Caco-2 (cell line): ENCODE data around the gene TSSK2. TPM values are rescaled to one million over a fixed set of nuclear protein-coding genes. Genes with fewer than 3 reads are reported as not detected.

Experiments
- BruUV-seq: library from RNA; stranded (reverse); fragments of 400-500 nt; replicated peaks from 2 replicates; lab custom pipeline; 2021; lab: Mats Ljungman, UMichigan
- CTCF ChIA-PET: fragments of 300-600 bp; sonication (Branson Sonifier 250); formaldehyde crosslinking; loops from one replicate; lab custom pipeline; 2022; ENCODE audit warnings: antibody characterized with exemption; lab: Charles Lee
- POLR2A ChIA-PET: fragments of 300-600 bp; sonication (Branson Sonifier 250); formaldehyde crosslinking; loops from one replicate; lab custom pipeline; 2022; ENCODE audit warnings: antibody characterized with exemption; lab: Charles Lee
- DNase-seq, 2 experiments: peaks; one replicate each; pipeline versions ENCODE4 v3.0.0 to v3.0.0-alpha.2; 2020 to 2022
- H3K27me3 ChIP-seq: replicated peaks from 2 replicates; pipeline ENCODE4 v1.6.0; 2011; ENCODE audit warnings: low read length; ENCODE audit not compliant: control insufficient read depth, insufficient read depth
- H3K36me3 ChIP-seq: 2 replicates; pipeline ENCODE4 v1.5.1; 2011; ENCODE audit warnings: low read length; ENCODE audit not compliant: control insufficient read depth, insufficient read depth
- H3K4me1 ChIP-seq: fragments of 250-450 bp; sonication (Bioruptor Pico); 2 replicates; pipeline ENCODE4 v1.5.1; 2020; ENCODE audit warnings: mild to moderate bottlenecking
- H3K4me3 ChIP-seq: 2 replicates; pipeline ENCODE4 v1.5.1; 2011; ENCODE audit warnings: low read depth, mild to moderate bottlenecking, control low read depth, low read length
- H3K9me3 ChIP-seq: fragments of 250-450 bp; sonication (Bioruptor Pico); 2 replicates; pipeline ENCODE4 v1.5.1; 2020; ENCODE audit warnings: mild to moderate bottlenecking, moderate library complexity
- H3K27ac Mint-ChIP-seq: one replicate; pipeline ENCODE4 v1.8.0; 2022; ENCODE audit warnings: mixed read lengths; ENCODE audit not compliant: unreplicated experiment
- H3K27me3 Mint-ChIP-seq: one replicate; pipeline ENCODE4 v1.8.0; 2022; ENCODE audit warnings: mixed read lengths; ENCODE audit not compliant: insufficient read depth, unreplicated experiment
- H3K36me3 Mint-ChIP-seq: one replicate; pipeline ENCODE4 v1.8.0; 2022; ENCODE audit warnings: mild to moderate bottlenecking, mixed read lengths; ENCODE audit not compliant: insufficient read depth, unreplicated experiment
- H3K4me1 Mint-ChIP-seq: one replicate; pipeline ENCODE4 v1.8.0; 2022; ENCODE audit warnings: low read depth, mixed read lengths; ENCODE audit not compliant: unreplicated experiment
- H3K4me3 Mint-ChIP-seq: one replicate; pipeline ENCODE4 v1.8.0; 2022; ENCODE audit warnings: mild to moderate bottlenecking, moderate library complexity, mixed read lengths; ENCODE audit not compliant: unreplicated experiment
- H3K9me3 Mint-ChIP-seq: one replicate; pipeline ENCODE4 v1.8.0; 2022; ENCODE audit warnings: mixed read lengths; ENCODE audit not compliant: unreplicated experiment
- intact Hi-C: fragments of 100-400 bp; cut with micrococcal nuclease; formaldehyde crosslinking; loops from one replicate; pipeline ENCODE4 v1.10.0; 2022; ENCODE audit not compliant: unreplicated experiment
- total RNA-seq: library from RNA; stranded (reverse); gene quantifications from 2 replicates; pipeline ENCODE4 v1.2.3, GENCODE V29; 2022
- TF ChIP-seq, protein P1 (sequence below), 2 experiments: fragments of 200-600 bp in 1 of 2; IDR thresholded peaks; 1 replicate in 1 of 2; 2 replicates in 1 of 2; pipeline versions ENCODE4 v1.5.1 to v1.8.0; 2011 to 2022; ENCODE audit warnings: antibody characterized with exemption in 1 of 2, control low read depth in 1 of 2, inconsistent platforms in 1 of 2, low read depth in 1 of 2, low read length in 1 of 2, mild to moderate bottlenecking in 1 of 2, moderate library complexity in 1 of 2; ENCODE audit not compliant: insufficient read depth in 1 of 2, severe bottlenecking in 1 of 2, unreplicated experiment in 1 of 2

TSSK2 gene
- total RNA-seq, 1 experiment from 2014 or later = not detected

DNA sequence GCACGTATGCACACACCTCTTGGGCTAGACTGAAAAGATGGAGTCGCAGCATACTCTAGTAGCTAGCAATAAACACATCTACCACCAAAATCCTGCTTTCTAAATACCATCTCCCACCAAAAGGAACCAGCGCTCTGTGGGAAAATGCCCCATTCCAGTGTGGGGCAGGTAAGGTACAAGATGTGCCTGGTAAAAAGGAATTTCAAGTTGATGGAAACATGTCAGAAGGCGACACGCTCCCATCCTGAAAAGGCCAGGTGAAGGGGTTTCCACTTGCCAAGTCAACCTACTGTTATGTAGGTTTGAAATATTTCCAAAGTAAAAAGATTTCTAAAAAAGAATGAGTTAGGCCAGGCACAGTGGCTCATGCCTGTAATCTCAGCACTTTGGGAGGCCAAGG, 17.7 kb upstream of the TSSK2 start:
- TF ChIP-seq, protein P1, sequence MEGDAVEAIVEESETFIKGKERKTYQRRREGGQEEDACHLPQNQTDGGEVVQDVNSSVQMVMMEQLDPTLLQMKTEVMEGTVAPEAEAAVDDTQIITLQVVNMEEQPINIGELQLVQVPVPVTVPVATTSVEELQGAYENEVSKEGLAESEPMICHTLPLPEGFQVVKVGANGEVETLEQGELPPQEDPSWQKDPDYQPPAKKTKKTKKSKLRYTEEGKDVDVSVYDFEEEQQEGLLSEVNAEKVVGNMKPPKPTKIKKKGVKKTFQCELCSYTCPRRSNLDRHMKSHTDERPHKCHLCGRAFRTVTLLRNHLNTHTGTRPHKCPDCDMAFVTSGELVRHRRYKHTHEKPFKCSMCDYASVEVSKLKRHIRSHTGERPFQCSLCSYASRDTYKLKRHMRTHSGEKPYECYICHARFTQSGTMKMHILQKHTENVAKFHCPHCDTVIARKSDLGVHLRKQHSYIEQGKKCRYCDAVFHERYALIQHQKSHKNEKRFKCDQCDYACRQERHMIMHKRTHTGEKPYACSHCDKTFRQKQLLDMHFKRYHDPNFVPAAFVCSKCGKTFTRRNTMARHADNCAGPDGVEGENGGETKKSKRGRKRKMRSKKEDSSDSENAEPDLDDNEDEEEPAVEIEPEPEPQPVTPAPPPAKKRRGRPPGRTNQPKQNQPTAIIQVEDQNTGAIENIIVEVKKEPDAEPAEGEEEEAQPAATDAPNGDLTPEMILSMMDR (IDR thresholded peaks at IDR 0.05; ENCODE audit: insufficient read depth in 1 of 2, low read depth in 1 of 2, low read length in 1 of 2, severe bottlenecking in 1 of 2, unreplicated experiment in 1 of 2) = no peak
- BruUV-seq = no TSS peak
- H3K4me3 ChIP-seq = no peak overlapping the region
- no peak overlapping the region for H3K27ac Mint-ChIP-seq
- peaks cover 2% of the 10 kb centered on the region; the same call in 1 of the 2 replicates for H3K36me3 ChIP-seq
- H3K36me3 Mint-ChIP-seq = no peaks in the 10 kb centered on the region
- no peaks in the 10 kb centered on the region for H3K27me3 Mint-ChIP-seq
- H3K4me3 Mint-ChIP-seq = no peak overlapping the region
- ChIA-PET CTCF (no interaction called here), POLR2A (no interaction called here)
- H3K9me3 ChIP-seq = no peaks in the 10 kb centered on the region
- H3K4me1 ChIP-seq = peaks cover 9% of the 10 kb centered on the region; the same call in 1 of the 2 replicates
- DNase-seq = no peak
- intact Hi-C loops = no loop called here
- no peaks in the 10 kb centered on the region for H3K4me1 Mint-ChIP-seq
- no peaks in the 10 kb centered on the region for H3K9me3 Mint-ChIP-seq
- no peaks in the 10 kb centered on the region for H3K27me3 ChIP-seq

DNA sequence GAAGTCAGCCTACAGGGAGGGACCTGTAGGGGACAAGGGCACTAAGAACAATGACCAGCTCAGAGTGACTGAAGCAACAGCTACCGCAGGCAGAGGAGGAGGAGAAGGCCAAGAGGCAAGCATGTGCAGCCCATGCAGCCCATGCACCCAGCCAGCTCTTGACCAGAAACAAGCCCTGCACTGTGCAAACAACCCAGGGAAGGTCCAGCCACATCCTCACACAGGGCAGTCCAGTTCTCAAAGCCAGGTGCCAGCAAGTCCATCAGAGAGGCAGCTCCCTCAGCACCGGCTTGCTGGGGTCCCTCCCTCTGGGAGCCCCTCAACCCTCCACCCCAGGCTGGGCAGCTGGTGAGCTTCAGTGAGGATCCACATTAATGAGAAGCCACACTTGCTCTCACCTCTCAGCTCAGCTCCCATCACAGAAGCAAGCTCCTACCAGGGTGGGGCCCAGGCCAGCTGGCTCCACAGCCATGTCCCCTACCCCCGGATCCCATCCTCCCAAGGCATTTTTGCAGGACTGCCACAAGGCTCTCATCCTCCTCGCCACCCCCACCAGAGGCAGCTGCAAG, 16.0 kb upstream of the TSSK2 start:
- H3K9me3 Mint-ChIP-seq = no peaks in the 10 kb centered on the region
- no TSS peak for BruUV-seq
- intact Hi-C loops = no loop called here
- DNase-seq = no peak
- ChIA-PET POLR2A (no interaction called here), CTCF (no interaction called here)
- no peak overlapping the region for H3K27ac Mint-ChIP-seq
- TF ChIP-seq, protein P1 (IDR thresholded peaks at IDR 0.05; ENCODE audit: insufficient read depth in 1 of 2, low read depth in 1 of 2, low read length in 1 of 2, severe bottlenecking in 1 of 2, unreplicated experiment in 1 of 2) = no peak
- Histone ChIP-seq H3K4me3 (no peak overlapping the region), H3K36me3 (peaks cover 3% of the 10 kb centered on the region), H3K4me1 (peaks cover 3% of the 10 kb centered on the region), H3K27me3 (no peaks in the 10 kb centered on the region), H3K9me3 (no peaks in the 10 kb centered on the region)
- H3K27me3 Mint-ChIP-seq = no peaks in the 10 kb centered on the region
- H3K36me3 Mint-ChIP-seq = no peaks in the 10 kb centered on the region
- H3K4me3 Mint-ChIP-seq = no peak overlapping the region
- H3K4me1 Mint-ChIP-seq = no peaks in the 10 kb centered on the region

- Mint-ChIP-seq H3K27me3 (no peaks in the 10 kb centered on the region), H3K27ac (no peak overlapping the region), H3K36me3 (peaks cover 3% of the 10 kb centered on the region), H3K9me3 (no peaks in the 10 kb centered on the region), H3K4me1 (no peaks in the 10 kb centered on the region), H3K4me3 (no peak overlapping the region)
- CTCF ChIA-PET = no interaction called here
- H3K36me3 ChIP-seq = peaks cover 3% of the 10 kb centered on the region
- POLR2A ChIA-PET = no interaction called here
- BruUV-seq = no TSS peak
- TF ChIP-seq, protein P1 (IDR thresholded peaks at IDR 0.05; ENCODE audit: insufficient read depth in 1 of 2, low read depth in 1 of 2, low read length in 1 of 2, severe bottlenecking in 1 of 2, unreplicated experiment in 1 of 2) = no peak
- H3K9me3 ChIP-seq = no peaks in the 10 kb centered on the region
- no peak for DNase-seq
- H3K4me3 ChIP-seq = no peak overlapping the region
- intact Hi-C loops = no loop called here
- H3K4me1 ChIP-seq = peaks cover 8% of the 10 kb centered on the region
- no peaks in the 10 kb centered on the region for H3K27me3 ChIP-seq
Observed at GRCh38 chr22:19115628-19116027, 15.5 kb upstream of the TSSK2 start.
